ENCODE measurements around the gene SYNGAP1. TPM values are rescaled to one million over a fixed set of nuclear protein-coding genes. Genes with fewer than 3 reads are reported as not detected.

Gene SYNGAP1
- total RNA-seq, 1 donor from 2014 or later: 23.0 TPM

DNA sequence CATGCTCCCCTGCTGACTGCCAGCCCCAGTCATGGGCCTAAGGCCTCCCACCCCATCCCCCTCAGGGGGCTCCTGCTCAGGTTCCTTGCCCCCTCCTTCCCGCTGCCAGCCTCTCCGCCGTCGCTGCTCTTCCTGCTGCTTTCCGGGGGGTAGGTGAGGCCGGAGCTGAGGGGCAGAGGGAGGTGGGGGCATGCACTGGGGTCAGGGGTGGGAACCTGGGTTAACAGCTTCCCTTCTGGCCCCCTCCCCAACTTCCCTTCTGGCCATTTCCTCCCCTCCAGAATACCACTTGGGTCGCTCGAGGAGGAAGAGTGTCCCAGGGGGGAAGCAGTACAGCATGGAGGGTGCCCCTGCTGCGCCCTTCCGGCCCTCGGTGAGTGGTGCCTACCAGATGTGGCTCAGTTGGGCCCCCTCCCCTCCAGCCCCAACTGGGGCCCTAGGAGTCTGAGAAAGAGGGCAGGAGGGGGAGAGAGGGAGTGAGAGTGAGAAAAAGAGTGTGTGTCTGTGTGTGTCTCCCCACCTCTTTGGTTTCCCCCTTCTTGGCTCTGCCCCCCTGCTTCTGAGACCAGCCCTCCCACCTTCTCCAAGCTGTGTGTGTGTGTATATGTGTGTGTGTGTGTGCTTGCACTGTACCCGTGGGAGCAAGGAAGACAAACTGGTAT is 12.1 kb downstream of the SYNGAP1 start:
- peaks cover 40% of the 10 kb centered on the region for H3K4me1 ChIP-seq
- H3K36me3 ChIP-seq: peaks cover 17% of the 10 kb centered on the region
- no peak overlapping the region for H3K27ac ChIP-seq
- H3K27me3 ChIP-seq: no peaks in the 10 kb centered on the region
- ATAC-seq (no peak), DNase-seq (no peak)
- intact Hi-C loops (cut with DNase I): no loop called here
- H3K9me3 ChIP-seq: no peaks in the 10 kb centered on the region
- TF ChIP-seq, protein P1, sequence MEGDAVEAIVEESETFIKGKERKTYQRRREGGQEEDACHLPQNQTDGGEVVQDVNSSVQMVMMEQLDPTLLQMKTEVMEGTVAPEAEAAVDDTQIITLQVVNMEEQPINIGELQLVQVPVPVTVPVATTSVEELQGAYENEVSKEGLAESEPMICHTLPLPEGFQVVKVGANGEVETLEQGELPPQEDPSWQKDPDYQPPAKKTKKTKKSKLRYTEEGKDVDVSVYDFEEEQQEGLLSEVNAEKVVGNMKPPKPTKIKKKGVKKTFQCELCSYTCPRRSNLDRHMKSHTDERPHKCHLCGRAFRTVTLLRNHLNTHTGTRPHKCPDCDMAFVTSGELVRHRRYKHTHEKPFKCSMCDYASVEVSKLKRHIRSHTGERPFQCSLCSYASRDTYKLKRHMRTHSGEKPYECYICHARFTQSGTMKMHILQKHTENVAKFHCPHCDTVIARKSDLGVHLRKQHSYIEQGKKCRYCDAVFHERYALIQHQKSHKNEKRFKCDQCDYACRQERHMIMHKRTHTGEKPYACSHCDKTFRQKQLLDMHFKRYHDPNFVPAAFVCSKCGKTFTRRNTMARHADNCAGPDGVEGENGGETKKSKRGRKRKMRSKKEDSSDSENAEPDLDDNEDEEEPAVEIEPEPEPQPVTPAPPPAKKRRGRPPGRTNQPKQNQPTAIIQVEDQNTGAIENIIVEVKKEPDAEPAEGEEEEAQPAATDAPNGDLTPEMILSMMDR (IDR thresholded peaks at IDR 0.05): no peak
- H3K4me3 ChIP-seq: no peak overlapping the region

- no peaks in the 10 kb centered on the region for H3K9me3 ChIP-seq
- H3K27me3 ChIP-seq: no peaks in the 10 kb centered on the region
- no peak overlapping the region for H3K4me3 ChIP-seq
- intact Hi-C loops (cut with DNase I): no loop called here
- TF ChIP-seq, protein P1 (IDR thresholded peaks at IDR 0.05): no peak
- H3K36me3 ChIP-seq: peaks cover 22% of the 10 kb centered on the region
- no peak for ATAC-seq
- H3K27ac ChIP-seq: no peak overlapping the region
- peaks cover 35% of the 10 kb centered on the region for H3K4me1 ChIP-seq
- DNase-seq: no peak
Observed at GRCh38 chr6:33432546-33432945, 12.7 kb downstream of the SYNGAP1 start.

DNA sequence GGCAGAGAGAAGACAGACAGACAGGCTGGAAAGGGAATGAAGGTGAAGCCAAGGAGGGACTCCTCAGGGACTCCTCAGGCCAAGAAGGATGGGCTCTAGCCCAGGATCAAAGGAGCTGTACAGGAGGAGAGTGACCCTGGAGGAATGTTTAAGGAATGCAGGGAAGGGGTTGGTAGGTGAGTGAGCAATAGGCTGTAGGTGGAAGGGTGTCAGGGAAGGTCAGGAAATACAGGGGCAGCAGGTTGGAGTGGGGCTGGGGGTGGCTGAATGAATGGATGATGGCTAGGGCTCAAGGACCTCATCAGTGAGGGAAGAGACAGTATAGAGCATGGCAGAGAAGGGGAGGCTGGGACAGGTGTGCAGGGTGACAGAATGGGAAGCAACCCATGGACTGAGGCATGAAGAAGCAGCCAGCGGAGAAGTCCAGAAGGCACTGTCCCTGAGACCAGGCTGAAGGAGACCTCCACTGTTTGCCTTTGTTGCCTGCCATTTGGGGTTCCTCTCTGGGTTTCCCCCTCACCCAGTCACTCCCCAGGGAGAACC is 13.2 kb downstream of the SYNGAP1 start:
- H3K27ac ChIP-seq: no peak overlapping the region
- intact Hi-C loops (cut with DNase I): no loop called here
- H3K27me3 ChIP-seq: no peaks in the 10 kb centered on the region
- H3K36me3 ChIP-seq: peaks cover 23% of the 10 kb centered on the region
- no peak overlapping the region for H3K4me3 ChIP-seq
- TF ChIP-seq, protein P1 (IDR thresholded peaks at IDR 0.05): no peak
- no peaks in the 10 kb centered on the region for H3K9me3 ChIP-seq
- peaks cover 35% of the 10 kb centered on the region for H3K4me1 ChIP-seq
- DNase-seq: no peak
- no peak for ATAC-seq

DNA sequence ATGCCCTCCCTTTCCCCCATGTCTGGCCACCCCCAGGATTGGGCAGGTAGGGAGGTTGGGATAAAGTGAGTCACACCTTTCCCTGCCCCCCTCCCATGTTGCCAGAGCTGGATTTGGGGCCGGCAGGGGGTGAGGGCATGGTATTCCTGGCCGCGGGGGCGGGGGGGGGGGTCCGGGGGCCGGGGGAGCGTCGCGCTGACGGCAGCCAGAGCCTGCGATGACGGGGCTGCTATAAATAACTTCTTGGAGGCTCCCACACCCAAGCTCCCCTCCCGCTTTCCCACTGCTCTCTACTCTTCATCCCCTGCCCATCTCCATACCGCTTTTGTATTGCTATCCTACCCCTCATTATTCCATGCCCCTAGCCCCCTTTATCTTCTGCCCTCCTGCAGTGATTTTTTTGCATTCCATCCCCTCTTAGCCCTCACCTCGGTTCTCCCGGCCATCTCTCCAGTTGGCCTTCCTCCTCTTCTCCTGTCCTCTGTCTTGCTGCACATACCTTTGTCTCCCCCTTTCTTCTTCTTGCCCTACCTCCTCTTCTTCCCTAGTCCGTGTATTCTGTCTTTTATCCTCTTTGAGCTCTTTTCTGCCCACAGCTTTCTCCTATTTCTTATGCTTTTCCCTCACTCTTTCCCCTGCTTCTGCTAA is 13.8 kb downstream of the SYNGAP1 start:
- H3K27me3 ChIP-seq: no peaks in the 10 kb centered on the region
- H3K4me1 ChIP-seq: peaks cover 29% of the 10 kb centered on the region
- H3K36me3 ChIP-seq: peaks cover 23% of the 10 kb centered on the region
- no peak overlapping the region for H3K4me3 ChIP-seq
- intact Hi-C loops (cut with DNase I): no loop called here
- no peak overlapping the region for H3K27ac ChIP-seq
- H3K9me3 ChIP-seq: no peaks in the 10 kb centered on the region
- ATAC-seq: no peak
- no peak for DNase-seq
- TF ChIP-seq, protein P1 (IDR thresholded peaks at IDR 0.05): no peak

GRCh38 chr6:33434961-33435360 is 15.1 kb downstream of the SYNGAP1 start:
- TF ChIP-seq, protein P1 (IDR thresholded peaks at IDR 0.05): no peak
- Histone ChIP-seq H3K36me3 (peaks cover 23% of the 10 kb centered on the region), H3K4me3 (no peak overlapping the region), H3K4me1 (peaks cover 20% of the 10 kb centered on the region), H3K9me3 (no peaks in the 10 kb centered on the region), H3K27ac (no peak overlapping the region), H3K27me3 (no peaks in the 10 kb centered on the region)
- intact Hi-C loops (cut with DNase I): no loop called here
- ATAC-seq (no peak), DNase-seq (no peak)
